HCT116 (cell line): ENCODE measurements around the gene IRGC. TPM values are rescaled to one million over a fixed set of nuclear protein-coding genes. Genes with fewer than 3 reads are reported as not detected.

Source experiments
- ATAC-seq: fragments of 200-7000 bp; cut with Tn5 transposase; 2 replicates; pipeline ENCODE4 v1.9.1; 2020; ENCODE audit warnings: mild to moderate bottlenecking, moderate library complexity
- BruUV-seq: library from RNA; stranded (reverse); fragments of 400-500 nt; replicated peaks from 2 replicates; lab custom pipeline; 2021; lab: Mats Ljungman, UMichigan
- CTCF ChIA-PET: fragments of 300-600 bp; sonication (Branson Sonifier 250); formaldehyde crosslinking; loops from one replicate; lab custom pipeline; 2021; ENCODE audit warnings: antibody characterized with exemption; lab: Charles Lee
- POLR2A ChIA-PET: fragments of 300-600, 350-600 bp; sonication (Branson Sonifier 250); formaldehyde crosslinking; loops from one replicate; lab custom pipeline; 2021; ENCODE audit warnings: antibody characterized with exemption; lab: Charles Lee
- RAD21 ChIA-PET, 2 experiments: fragments of 300-600 bp; sonication (Branson Sonifier 250); formaldehyde crosslinking; loops; one replicate each; lab custom pipeline; 2023; ENCODE audit warnings: low total read pairs in 2 of 2; ENCODE audit not compliant: uncharacterized antibody in 2 of 2, unreplicated experiment in 2 of 2, low non-redundant PET in 1 of 2; lab: Charles Lee
- DNase-seq: peaks from one replicate; pipeline ENCODE4 v3.0.0-alpha.2; 2010; ENCODE audit warnings: low read depth, low spot score
- H2AFZ ChIP-seq: fragments of 200-600 bp; shearing (Covaris generic), sonication (generic); 2 replicates; pipeline ENCODE4 v1.6.1; 2017; ENCODE audit warnings: low read depth, mixed run types, mixed read lengths, antibody characterized with exemption, low read length; ENCODE audit not compliant: poor library complexity, severe bottlenecking
- H3K27ac ChIP-seq: 2 replicates; pipeline ENCODE4 v1.5.1; 2012; ENCODE audit warnings: low read depth, low read length
- H3K27me3 ChIP-seq: fragments of 200-600 bp; sonication (generic); 2 replicates; pipeline ENCODE4 v1.6.1; 2016; ENCODE audit warnings: mixed run types, low read length, mixed read lengths; ENCODE audit not compliant: insufficient read depth
- H3K36me3 ChIP-seq, 2 experiments: fragments of 200-500 bp in 1 of 2; fragments of 200-600 bp in 1 of 2; sonication (Bioruptor generic) in 1 of 2; sonication (generic) in 1 of 2; 2 replicates each; pipeline versions ENCODE4 v1.5.1 to v1.6.1; 2014 to 2016; ENCODE audit warnings: low read length in 2 of 2, inconsistent platforms in 1 of 2, mixed read lengths in 1 of 2, mixed run types in 1 of 2; ENCODE audit not compliant: insufficient read depth in 2 of 2, control insufficient read depth in 1 of 2
- H3K4me1 ChIP-seq, 2 experiments: fragments of 200-600 bp in 1 of 2; sonication (generic) in 1 of 2; 2 replicates each; pipeline versions ENCODE4 v1.5.1 to v1.6.1; 2012 to 2017; ENCODE audit warnings: low read length in 2 of 2, inconsistent platforms in 1 of 2, mild to moderate bottlenecking in 1 of 2, mixed read lengths in 1 of 2, mixed run types in 1 of 2, moderate library complexity in 1 of 2; ENCODE audit not compliant: insufficient read depth in 2 of 2, control insufficient read depth in 1 of 2
- H3K4me2 ChIP-seq: fragments of 200-600 bp; sonication (generic); 2 replicates; pipeline ENCODE4 v1.6.1; 2017; ENCODE audit warnings: mixed run types, low read length, mixed read lengths
- H3K4me3 ChIP-seq, 2 experiments: fragments of 200-600 bp in 1 of 2; sonication (generic) in 1 of 2; replicated peaks in 1 of 2; 2 replicates each; pipeline ENCODE4 v1.5.1; 2011 to 2016; ENCODE audit warnings: low read length in 2 of 2, control low read depth in 1 of 2, low read depth in 1 of 2, mild to moderate bottlenecking in 1 of 2, mixed read lengths in 1 of 2, mixed run types in 1 of 2
- H3K79me2 ChIP-seq: fragments of 200-600 bp; sonication (generic); 2 replicates; pipeline ENCODE4 v1.6.1; 2017; ENCODE audit warnings: mild to moderate bottlenecking, mixed run types, low read length, moderate library complexity, mixed read lengths; ENCODE audit not compliant: insufficient read depth
- H3K9ac ChIP-seq: fragments of 200-600 bp; sonication (generic); 2 replicates; pipeline ENCODE4 v1.6.1; 2016; ENCODE audit warnings: low read length, mixed read lengths
- H3K9me2 ChIP-seq: fragments of 200-600 bp; sonication (generic), shearing (Covaris generic); 2 replicates; pipeline ENCODE4 v1.6.1; 2017; ENCODE audit warnings: mixed run types, mild to moderate bottlenecking, moderate library complexity; ENCODE audit not compliant: insufficient read depth
- H3K9me3 ChIP-seq, 2 experiments: fragments of 200-500 bp in 1 of 2; fragments of 200-600 bp in 1 of 2; sonication (Bioruptor generic) in 1 of 2; sonication (generic) in 1 of 2; 2 replicates each; pipeline ENCODE4 v1.6.1; 2014 to 2017; ENCODE audit warnings: low read length in 2 of 2, mixed read lengths in 2 of 2, inconsistent platforms in 1 of 2, low read depth in 1 of 2, mild to moderate bottlenecking in 1 of 2, mixed run types in 1 of 2, moderate library complexity in 1 of 2; ENCODE audit not compliant: control insufficient read depth in 1 of 2, insufficient read depth in 1 of 2
- H4K20me1 ChIP-seq: fragments of 200-600 bp; sonication (generic), shearing (Covaris generic); 2 replicates; pipeline ENCODE4 v1.6.1; 2017; ENCODE audit warnings: mixed run types, mild to moderate bottlenecking, moderate library complexity; ENCODE audit not compliant: insufficient read depth
- CEBPB ChIP-seq: IDR thresholded peaks from 2 replicates; pipeline ENCODE4 v1.6.1; 2012; ENCODE audit warnings: low read depth
- EZH2phosphoT487 ChIP-seq: fragments of 200-600 bp; IDR thresholded peaks from 2 replicates; pipeline ENCODE4 v1.6.1; 2018; ENCODE audit warnings: antibody characterized with exemption, borderline replicate concordance
- JUND ChIP-seq: IDR thresholded peaks from 2 replicates; pipeline ENCODE4 v1.6.1; 2012
- POLR2A ChIP-seq: IDR thresholded peaks from 2 replicates; pipeline ENCODE4 v1.7.0; 2011; ENCODE audit warnings: borderline replicate concordance; ENCODE audit not compliant: insufficient read depth, insufficient read length; ENCODE audit errors: extremely low read depth
- POLR2AphosphoS5 ChIP-seq: IDR thresholded peaks from 2 replicates; pipeline ENCODE4 v1.6.1; 2011; ENCODE audit warnings: mild to moderate bottlenecking, low read depth, low read length, moderate library complexity
- SIN3A ChIP-seq: IDR thresholded peaks from 2 replicates; pipeline ENCODE4 v1.6.1; 2012; ENCODE audit warnings: low read depth
- SRF ChIP-seq: IDR thresholded peaks from 2 replicates; pipeline ENCODE4 v1.6.1; 2012; ENCODE audit warnings: low read depth
- TCF7L2 ChIP-seq: IDR thresholded peaks from 2 replicates; pipeline ENCODE4 v1.7.0; 2011; ENCODE audit warnings: borderline replicate concordance, inconsistent platforms; ENCODE audit not compliant: insufficient read depth, insufficient read length; ENCODE audit errors: extremely low read depth
- ZNF274 ChIP-seq: fragments of 200-500 bp; sonication (Bioruptor generic); IDR thresholded peaks from 2 replicates; pipeline ENCODE4 v1.6.1; 2014; ENCODE audit warnings: mild to moderate bottlenecking, low read depth, low read length, inconsistent platforms
- intact Hi-C: fragments of 100-400 bp; cut with micrococcal nuclease; formaldehyde crosslinking; loops from 2 replicates; pipeline ENCODE4 v1.10.0; 2022
- total RNA-seq: library from RNA; stranded (reverse); gene quantifications from one replicate; pipeline ENCODE4 v1.2.1, GENCODE V29; 2021; ENCODE audit not compliant: unreplicated experiment
- TF ChIP-seq, protein P1 (sequence below): IDR thresholded peaks from 2 replicates; pipeline ENCODE4 v1.6.1; 2012

The IRGC gene
- total RNA-seq, 1 experiment from 2014 or later: not detected

DNA sequence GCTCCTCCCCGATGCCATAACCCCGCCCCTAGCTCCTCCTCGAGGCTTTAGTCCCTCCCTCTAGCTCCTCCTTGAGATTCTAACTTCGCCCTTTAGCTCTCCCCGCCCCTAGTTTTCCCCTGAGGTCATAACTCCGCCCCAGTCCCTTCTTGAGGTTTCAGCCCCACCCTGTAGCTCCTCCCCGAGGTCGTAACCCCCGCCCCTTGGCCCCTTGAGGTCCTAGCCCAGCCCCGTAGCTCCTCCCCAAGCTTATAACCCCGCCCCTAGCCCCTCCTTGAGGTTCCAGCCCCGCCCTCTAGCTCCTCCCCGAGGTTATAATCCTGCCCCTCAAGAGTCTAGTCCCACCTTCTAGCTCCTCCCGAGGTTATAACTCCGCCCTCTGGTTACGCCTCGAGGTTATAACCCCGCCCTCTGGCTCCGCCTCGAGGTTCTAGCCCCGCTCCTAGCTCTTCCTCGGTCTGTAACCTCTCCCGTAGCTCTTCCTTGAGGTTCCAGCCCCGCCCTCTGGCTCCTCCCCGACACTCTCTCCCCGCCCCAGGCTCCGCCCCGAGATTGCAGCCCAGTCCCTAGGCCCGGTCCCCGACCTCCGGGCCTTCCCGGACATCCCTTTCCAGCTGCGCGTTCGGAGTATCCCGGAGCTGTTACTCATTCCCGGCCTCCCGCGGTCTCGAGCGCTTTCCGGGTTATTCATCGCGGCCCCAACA is 47.3 kb upstream of the IRGC start:
- Histone ChIP-seq H3K4me2 (peak overlapping the region; percentile 97), H3K4me1 (peaks cover 21 to 40% of the 10 kb centered on the region in 2 experiments), H4K20me1 (no peaks in the 10 kb centered on the region), H2AFZ (no peak overlapping the region), H3K27ac (peak overlapping the region; percentile 89), H3K9me2 (no peaks in the 10 kb centered on the region), H3K27me3 (no peaks in the 10 kb centered on the region), H3K4me3 (peak overlapping the region; percentile 79 to 94), H3K9ac (peak overlapping the region; percentile 86), H3K9me3 (no peaks in the 10 kb centered on the region), H3K36me3 (peaks cover 28 to 30% of the 10 kb centered on the region in 2 experiments), H3K79me2 (peaks cover 34% of the 10 kb centered on the region)
- ChIA-PET POLR2A (interaction anchor here (0.6 to 3.8 kb wide), 35 partner anchors 9 to 205 kb away, joined by 3 to 53 read pairs (median 5); partner anchors contain the start of genes IRGQ, SMG9, ZNF575 and ZNF576), CTCF (interaction anchor here (0.6 to 1.8 kb wide), 25 partner anchors 9 to 282 kb away, joined by 3 to 38 read pairs (median 4); partner anchors contain the start of gene ZNF221), RAD21 (interaction anchor here (0.6 to 1.5 kb wide), 14 partner anchors 11 to 142 kb away, joined by 3 to 7 read pairs (median 3); partner anchors contain the start of genes IRGQ (in 1 of the 2) and ZNF576 (in 1 of the 2))
- intact Hi-C loops: loop anchor here (1.0 to 10.0 kb wide), 4 partner anchors 34 to 134 kb away; partner anchors contain the start of gene ZNF575
- no TSS peak for BruUV-seq
- DNase-seq (peak; percentile 98), ATAC-seq (peak; percentile 87)
- TF ChIP-seq POLR2A: peak; percentile 57
- no peak for TF ChIP-seq TCF7L2
- peak; percentile 59; the same call in 1 of the 2 replicates for TF ChIP-seq POLR2AphosphoS5
- TF ChIP-seq SRF: no peak
- TF ChIP-seq SIN3A: no peak
- TF ChIP-seq, protein P1, sequence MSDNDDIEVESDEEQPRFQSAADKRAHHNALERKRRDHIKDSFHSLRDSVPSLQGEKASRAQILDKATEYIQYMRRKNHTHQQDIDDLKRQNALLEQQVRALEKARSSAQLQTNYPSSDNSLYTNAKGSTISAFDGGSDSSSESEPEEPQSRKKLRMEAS: no peak
- no peak for TF ChIP-seq JUND
- TF ChIP-seq EZH2phosphoT487: no peak
- no peak for TF ChIP-seq CEBPB
- no peak for TF ChIP-seq ZNF274
